ENCODE data around the gene PLAAT3. TPM values are rescaled to one million over a fixed set of nuclear protein-coding genes. Genes with fewer than 3 reads are reported as not detected.
"Not testable (repeated sequence)": the region's sequence is repeated elsewhere in the genome, so short reads cannot be mapped to it uniquely, and the experiment has no call there.

PLAAT3 gene
- total RNA-seq, 4 donors from 2014 or later: 45.9 to 69.1 (median 53.2) TPM

GRCh38 chr11:63554877-63555223 is 59.4 kb downstream of the PLAAT3 start:
- Histone ChIP-seq H3K4me1 (no peaks in the 10 kb centered on the region), H3K36me3 (no peaks in the 10 kb centered on the region), H3K9me3 (no peaks in the 10 kb centered on the region), H3K27me3 (no peaks in the 10 kb centered on the region), H3K4me3 (no peak overlapping the region), H3K27ac (no peak overlapping the region)
- 63 to 77% methylated on average over 4 of the region's 4 CpGs for WGBS, 2 donors (ENCODE audit: low coverage in 1 of 2)
- TF ChIP-seq CTCF (IDR thresholded peaks at IDR 0.05): no peak
- no peak for TF ChIP-seq EP300 (IDR thresholded peaks at IDR 0.05)
- TF ChIP-seq POLR2AphosphoS5 (IDR thresholded peaks at IDR 0.05): no peak
- TF ChIP-seq POLR2A (IDR thresholded peaks at IDR 0.05): no peak
- ATAC-seq: no peak

DNA sequence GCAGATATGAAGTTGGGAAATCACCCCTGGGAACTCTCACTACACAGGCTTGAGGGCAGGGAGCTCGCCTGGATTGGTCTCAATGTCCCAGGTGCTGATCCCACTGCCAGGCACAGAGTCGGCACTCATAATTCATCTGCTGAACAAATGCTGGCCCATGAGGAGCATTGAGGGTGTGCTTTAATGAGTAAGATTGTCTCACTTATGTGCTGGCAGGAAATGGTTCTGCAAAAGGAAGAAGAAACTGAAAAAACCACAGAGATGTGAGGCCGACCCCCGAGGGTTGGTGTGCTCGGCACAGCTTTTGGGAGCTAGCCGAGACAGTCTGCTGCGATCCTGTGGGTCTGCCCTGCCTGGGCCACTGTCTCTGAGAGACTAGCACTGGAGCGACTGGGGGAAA is 60.5 kb downstream of the PLAAT3 start:
- Histone ChIP-seq H3K27ac (no peak overlapping the region), H3K27me3 (no peaks in the 10 kb centered on the region), H3K36me3 (no peaks in the 10 kb centered on the region), H3K4me1 (no peaks in the 10 kb centered on the region), H3K4me3 (no peak overlapping the region), H3K9me3 (no peaks in the 10 kb centered on the region)
- 40 to 80% methylated on average over 1 to 6 of the region's 8 CpGs for WGBS, 2 donors (ENCODE audit: low coverage in 1 of 2)
- ATAC-seq: no peak
- TF ChIP-seq CTCF (IDR thresholded peaks at IDR 0.05) (no peak), POLR2AphosphoS5 (IDR thresholded peaks at IDR 0.05) (no peak), EP300 (IDR thresholded peaks at IDR 0.05) (no peak), POLR2A (IDR thresholded peaks at IDR 0.05) (no peak)

- WGBS, 2 donors (ENCODE audit: low coverage in 1 of 2): 80 to 87% methylated on average over 1 to 4 of the region's 7 CpGs
- Histone ChIP-seq H3K4me3 (no peak overlapping the region), H3K27ac (no peak overlapping the region)
These were observed 61.3 kb downstream of the PLAAT3 start for GRCh38 chr11:63552921-63553320.

DNA sequence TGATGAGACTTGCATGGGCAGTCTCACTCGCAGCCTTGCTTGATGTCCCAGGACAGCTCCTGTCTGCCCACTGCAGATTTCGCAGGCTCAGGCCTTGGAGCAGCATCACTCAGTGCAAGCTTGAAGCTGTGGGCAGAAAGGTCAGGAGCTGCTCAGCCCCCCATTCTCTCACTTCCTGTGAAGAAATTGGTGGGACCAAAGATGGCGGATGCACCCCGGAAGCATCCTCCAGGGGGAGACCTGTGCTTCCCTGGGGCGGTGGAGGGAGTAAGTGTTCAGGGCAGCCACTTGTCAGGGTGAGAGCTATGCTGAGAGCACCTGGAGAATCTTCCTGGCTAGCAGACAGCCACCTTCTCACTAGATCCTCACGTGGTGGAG is 62.4 kb downstream of the PLAAT3 start:
- Histone ChIP-seq H3K36me3 (peaks cover 0 to 9% of the 10 kb centered on the region in 2 donors), H3K9me3 (no peaks in the 10 kb centered on the region), H3K4me1 (no peaks in the 10 kb centered on the region), H3K27ac (no peak overlapping the region), H3K4me3 (no peak overlapping the region), H3K27me3 (no peaks in the 10 kb centered on the region)
- 77 to 92% methylated on average over 3 to 5 of the region's 6 CpGs for WGBS, 2 donors (ENCODE audit: low coverage in 1 of 2)
- no peak for TF ChIP-seq POLR2AphosphoS5 (IDR thresholded peaks at IDR 0.05)
- TF ChIP-seq POLR2A (IDR thresholded peaks at IDR 0.05): no peak
- no peak for TF ChIP-seq CTCF (IDR thresholded peaks at IDR 0.05)
- no peak for TF ChIP-seq EP300 (IDR thresholded peaks at IDR 0.05)
- ATAC-seq: no peak

More at GRCh38 chr11:63552921-63553320, 61.3 kb downstream of the PLAAT3 start:
- no peaks in the 10 kb centered on the region for H3K36me3 ChIP-seq
- no peaks in the 10 kb centered on the region for H3K4me1 ChIP-seq
- TF ChIP-seq EP300 (IDR thresholded peaks at IDR 0.05) (no peak), POLR2A (IDR thresholded peaks at IDR 0.05) (no peak), POLR2AphosphoS5 (IDR thresholded peaks at IDR 0.05) (no peak), CTCF (IDR thresholded peaks at IDR 0.05) (no peak)
- no peak for ATAC-seq
- H3K9me3 ChIP-seq: no peaks in the 10 kb centered on the region
- no peaks in the 10 kb centered on the region for H3K27me3 ChIP-seq

GRCh38 chr11:63551091-63551888 is 62.9 kb downstream of the PLAAT3 start:
- Histone ChIP-seq H3K4me3 (no peak overlapping the region), H3K27me3 (no peaks in the 10 kb centered on the region), H3K27ac (no peak overlapping the region), H3K4me1 (no peaks in the 10 kb centered on the region), H3K36me3 (peaks cover 0 to 14% of the 10 kb centered on the region in 2 donors), H3K9me3 (no peaks in the 10 kb centered on the region)
- ATAC-seq: no peak
- no peak for TF ChIP-seq POLR2AphosphoS5 (IDR thresholded peaks at IDR 0.05)
- TF ChIP-seq EP300 (IDR thresholded peaks at IDR 0.05): no peak
- TF ChIP-seq POLR2A (IDR thresholded peaks at IDR 0.05): no peak
- TF ChIP-seq CTCF (IDR thresholded peaks at IDR 0.05): no peak
- 83 to 86% methylated on average over 9 to 10 of the region's 27 CpGs for WGBS, 2 donors (ENCODE audit: low coverage in 1 of 2)

GRCh38 chr11:63550156-63550700 is 64.0 kb downstream of the PLAAT3 start:
- not testable (repeated sequence) for ATAC-seq
- 80% methylated on average over 1 of the region's 31 CpGs; no CpG with 5 or more reads in 1 of the 2 donors for WGBS, 2 donors (ENCODE audit: low coverage in 1 of 2)

More at GRCh38 chr11:63550156-63550700, 64.0 kb downstream of the PLAAT3 start:
- H3K27ac ChIP-seq, H3K4me3 ChIP-seq, H3K4me1 ChIP-seq, H3K27me3 ChIP-seq, H3K9me3 ChIP-seq: not testable (repeated sequence)
- peaks cover 0 to 24% of the 10 kb centered on the region in 2 donors for H3K36me3 ChIP-seq
